PC-3 (cell line): ENCODE results near the gene TP53RK. TPM values are rescaled to one million over a fixed set of nuclear protein-coding genes. Genes with fewer than 3 reads are reported as not detected.

Experiments used
- ATAC-seq: fragments of 200-7000 bp; cut with Tn5 transposase; 2 replicates; pipeline ENCODE4 v1.9.1; 2020; ENCODE audit warnings: mild to moderate bottlenecking, moderate library complexity
- BruUV-seq: library from RNA; stranded (reverse); fragments of 400-500 nt; replicated peaks from 2 replicates; lab custom pipeline; 2021; lab: Mats Ljungman, UMichigan
- CTCF ChIA-PET: fragments of 300-600 bp; sonication (Branson Sonifier 250); formaldehyde crosslinking; loops from one replicate; lab custom pipeline; 2022; ENCODE audit warnings: antibody characterized with exemption; lab: Charles Lee
- POLR2A ChIA-PET: fragments of 300-600 bp; sonication (Branson Sonifier 250); formaldehyde crosslinking; loops from one replicate; lab custom pipeline; 2022; ENCODE audit warnings: antibody characterized with exemption; ENCODE audit not compliant: unreplicated experiment; lab: Charles Lee
- DNase-seq: peaks from one replicate; pipeline ENCODE4 v3.0.0-alpha.2; 2015
- H2AFZ ChIP-seq: fragments of 300-600 bp; sonication (generic); 2 replicates; pipeline ENCODE4 v1.6.0; 2016; ENCODE audit warnings: antibody characterized with exemption, low read length
- H3F3A ChIP-seq: fragments of 300-600 bp; sonication (generic); one replicate; pipeline ENCODE4 v1.6.0; 2017; ENCODE audit warnings: antibody characterized with exemption, low read length, control low read depth, mild to moderate bottlenecking; ENCODE audit not compliant: unreplicated experiment
- H3K27ac ChIP-seq: fragments of 300-600 bp; sonication (generic); 2 replicates; pipeline ENCODE4 v1.5.1; 2016; ENCODE audit warnings: mild to moderate bottlenecking, low read length
- H3K27me3 ChIP-seq: fragments of 300-600 bp; sonication (generic); 2 replicates; pipeline ENCODE4 v1.6.1; 2016; ENCODE audit warnings: low read length, mixed read lengths
- H3K36me3 ChIP-seq: fragments of 300-600 bp; sonication (generic); 2 replicates; pipeline ENCODE4 v1.6.1; 2016; ENCODE audit warnings: low read depth, mixed run types, low read length, mixed read lengths
- H3K4me1 ChIP-seq: fragments of 300-600 bp; sonication (generic); 2 replicates; pipeline ENCODE4 v1.5.1; 2016; ENCODE audit warnings: low read length; ENCODE audit not compliant: insufficient read depth
- H3K4me2 ChIP-seq: fragments of 300-600 bp; sonication (generic); 2 replicates; pipeline ENCODE4 v1.6.0; 2016; ENCODE audit warnings: low read length
- H3K4me3 ChIP-seq: fragments of 300-600 bp; sonication (generic); 2 replicates; pipeline ENCODE4 v1.5.1; 2016; ENCODE audit warnings: mild to moderate bottlenecking, low read length, mixed read lengths
- H3K79me2 ChIP-seq: fragments of 300-600 bp; sonication (generic); 2 replicates; pipeline ENCODE4 v1.6.1; 2017; ENCODE audit warnings: low read length, mixed read lengths
- H3K9ac ChIP-seq: fragments of 300-600 bp; sonication (generic); 2 replicates; pipeline ENCODE4 v1.6.0; 2016; ENCODE audit warnings: mild to moderate bottlenecking, low read length
- H3K9me2 ChIP-seq: fragments of 300-600 bp; sonication (generic); replicated peaks from 2 replicates; pipeline ENCODE4 v1.6.1; 2016; ENCODE audit warnings: mixed run types, low read length, mixed read lengths
- H3K9me3 ChIP-seq: fragments of 300-600 bp; sonication (generic); 2 replicates; pipeline ENCODE4 v1.6.1; 2016; ENCODE audit warnings: low read length, mixed read lengths
- H4K20me1 ChIP-seq: fragments of 300-600 bp; sonication (generic); 2 replicates; pipeline ENCODE4 v1.6.1; 2016; ENCODE audit warnings: low read length, mixed read lengths
- EZH2 ChIP-seq: fragments of 300-600 bp; sonication (generic); IDR thresholded peaks from one replicate; pipeline ENCODE4 v1.6.1; 2017; ENCODE audit warnings: antibody characterized with exemption, mild to moderate bottlenecking, low read length; ENCODE audit not compliant: unreplicated experiment
- EZH2phosphoT487 ChIP-seq: fragments of 300-600 bp; sonication (generic); IDR thresholded peaks from 2 replicates; pipeline ENCODE4 v1.6.1; 2018; ENCODE audit warnings: mild to moderate bottlenecking, antibody characterized with exemption, low read length, borderline replicate concordance
- intact Hi-C: fragments of 100-400 bp; cut with micrococcal nuclease; formaldehyde crosslinking; loops from 2 replicates; pipeline ENCODE4 v1.9.0; 2023
- total RNA-seq: library from RNA; depleted of rRNA; stranded (reverse); fragments of >200 nt; gene quantifications from 2 replicates; pipeline ENCODE4 v1.2.3, GENCODE V29; 2014
- TF ChIP-seq, protein P1 (sequence below): fragments of 300-600 bp; sonication (generic); conservative IDR thresholded peaks from 2 replicates; pipeline ENCODE4 v1.5.1; 2017; ENCODE audit warnings: antibody characterized with exemption, low read depth, mild to moderate bottlenecking, low read length

The TP53RK gene
- total RNA-seq, 1 experiment from 2014 or later: 41.4 TPM

GRCh38 chr20:46642265-46642968 lies 46.8 kb downstream of the TP53RK start:
- Histone ChIP-seq H3K79me2 (no peaks in the 10 kb centered on the region), H3K4me1 (no peaks in the 10 kb centered on the region), H3K4me3 (no peak overlapping the region), H3K9me2 (no peaks in the 10 kb centered on the region), H3K9me3 (no peaks in the 10 kb centered on the region), H3K9ac (no peak overlapping the region), H3K4me2 (no peak overlapping the region), H3K27me3 (peaks cover 26% of the 10 kb centered on the region), H2AFZ (no peak overlapping the region), H3K36me3 (no peaks in the 10 kb centered on the region), H3F3A (no peaks in the 10 kb centered on the region), H4K20me1 (no peaks in the 10 kb centered on the region), H3K27ac (no peak overlapping the region)
- ATAC-seq (no peak), DNase-seq (no peak)
- POLR2A ChIA-PET: no interaction called here
- no TSS peak for BruUV-seq
- TF ChIP-seq EZH2: no peak
- TF ChIP-seq EZH2phosphoT487: no peak
- TF ChIP-seq, protein P1, sequence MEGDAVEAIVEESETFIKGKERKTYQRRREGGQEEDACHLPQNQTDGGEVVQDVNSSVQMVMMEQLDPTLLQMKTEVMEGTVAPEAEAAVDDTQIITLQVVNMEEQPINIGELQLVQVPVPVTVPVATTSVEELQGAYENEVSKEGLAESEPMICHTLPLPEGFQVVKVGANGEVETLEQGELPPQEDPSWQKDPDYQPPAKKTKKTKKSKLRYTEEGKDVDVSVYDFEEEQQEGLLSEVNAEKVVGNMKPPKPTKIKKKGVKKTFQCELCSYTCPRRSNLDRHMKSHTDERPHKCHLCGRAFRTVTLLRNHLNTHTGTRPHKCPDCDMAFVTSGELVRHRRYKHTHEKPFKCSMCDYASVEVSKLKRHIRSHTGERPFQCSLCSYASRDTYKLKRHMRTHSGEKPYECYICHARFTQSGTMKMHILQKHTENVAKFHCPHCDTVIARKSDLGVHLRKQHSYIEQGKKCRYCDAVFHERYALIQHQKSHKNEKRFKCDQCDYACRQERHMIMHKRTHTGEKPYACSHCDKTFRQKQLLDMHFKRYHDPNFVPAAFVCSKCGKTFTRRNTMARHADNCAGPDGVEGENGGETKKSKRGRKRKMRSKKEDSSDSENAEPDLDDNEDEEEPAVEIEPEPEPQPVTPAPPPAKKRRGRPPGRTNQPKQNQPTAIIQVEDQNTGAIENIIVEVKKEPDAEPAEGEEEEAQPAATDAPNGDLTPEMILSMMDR: no peak
- CTCF ChIA-PET: no interaction called here
- intact Hi-C loops: no loop called here

DNA sequence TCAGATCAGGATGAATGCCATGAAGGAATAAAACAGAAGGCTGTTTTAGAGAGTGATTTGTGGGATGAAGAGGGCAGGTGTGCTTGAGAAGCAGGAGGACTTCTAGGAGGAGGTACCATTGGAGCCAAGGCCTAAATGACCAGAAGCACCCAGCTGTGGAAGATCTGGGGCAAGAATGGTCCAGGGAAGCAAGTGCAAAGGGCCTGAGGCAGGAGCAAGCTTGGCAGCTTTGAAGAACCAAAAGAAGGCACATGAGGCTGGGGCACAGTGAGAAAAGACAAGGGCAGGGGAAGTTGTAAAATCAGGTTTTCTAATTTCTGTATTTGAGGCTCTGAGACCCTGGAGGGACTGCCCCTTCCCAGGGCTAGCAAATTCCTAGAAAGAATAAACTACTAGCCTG lies 47.8 kb downstream of the TP53RK start:
- no peaks in the 10 kb centered on the region for H3K4me1 ChIP-seq

More for the DNA sequence above, 47.8 kb downstream of the TP53RK start:
- ATAC-seq: no peak
- H3F3A ChIP-seq: no peaks in the 10 kb centered on the region
- TF ChIP-seq EZH2phosphoT487 (no peak), EZH2 (no peak)
- TF ChIP-seq, protein P1: no peak
- CTCF ChIA-PET: no interaction called here
- intact Hi-C loops: no loop called here
- no peak for DNase-seq
- H3K79me2 ChIP-seq: no peaks in the 10 kb centered on the region
- H3K9me3 ChIP-seq: no peaks in the 10 kb centered on the region
- H3K4me2 ChIP-seq: no peak overlapping the region
- peaks cover 21% of the 10 kb centered on the region for H3K27me3 ChIP-seq
- no peak overlapping the region for H3K27ac ChIP-seq
- POLR2A ChIA-PET: no interaction called here
- no peaks in the 10 kb centered on the region for H3K9me2 ChIP-seq
- no peak overlapping the region for H2AFZ ChIP-seq
- no peaks in the 10 kb centered on the region for H3K36me3 ChIP-seq
- no peaks in the 10 kb centered on the region for H4K20me1 ChIP-seq
- H3K9ac ChIP-seq: no peak overlapping the region
- no peak overlapping the region for H3K4me3 ChIP-seq
- no TSS peak for BruUV-seq
